Small intestine (tissue), 7 donors: ENCODE results near the gene FFAR2. TPM values are rescaled to one million over a fixed set of nuclear protein-coding genes. Genes with fewer than 3 reads are reported as not detected.

Experiments used
- DNase-seq, 2 donors: peaks; one replicate each; pipeline versions ENCODE4 v3.0.0 to v3.0.0-alpha.2; 2013
- FAIRE-seq: peaks from 2 replicates; lab custom pipeline; 2012; peaks lifted over from hg19 to GRCh38; lab: Jason Lieb, UNC
- H3K27ac ChIP-seq, 3 donors: one replicate each; pipeline ENCODE4 v1.5.1; 2013; ENCODE audit warnings: low read length in 2 of 3, mild to moderate bottlenecking in 2 of 3, control low read depth in 1 of 3, inconsistent platforms in 1 of 3, low read depth in 1 of 3, moderate library complexity in 1 of 3
- H3K27me3 ChIP-seq, 3 donors: one replicate each; pipeline ENCODE4 v1.6.1; 2013; ENCODE audit warnings: low read length in 3 of 3, inconsistent platforms in 1 of 3; ENCODE audit not compliant: control insufficient read depth in 3 of 3, insufficient read depth in 3 of 3
- H3K36me3 ChIP-seq, 3 donors: one replicate each; pipeline ENCODE4 v1.6.1; 2013; ENCODE audit warnings: low read length in 3 of 3, inconsistent platforms in 1 of 3, low read depth in 1 of 3, mild to moderate bottlenecking in 1 of 3, moderate library complexity in 1 of 3; ENCODE audit not compliant: control insufficient read depth in 3 of 3, insufficient read depth in 2 of 3
- H3K4me1 ChIP-seq, 3 donors: one replicate each; pipeline ENCODE4 v1.6.1; 2013; ENCODE audit warnings: low read length in 2 of 3, inconsistent platforms in 1 of 3, low read depth in 1 of 3, mild to moderate bottlenecking in 1 of 3, moderate library complexity in 1 of 3; ENCODE audit not compliant: control insufficient read depth in 3 of 3, insufficient read depth in 2 of 3
- H3K4me3 ChIP-seq, 3 donors: one replicate each; pipeline ENCODE4 v1.5.1; 2013; ENCODE audit warnings: low read length in 3 of 3, control low read depth in 1 of 3, inconsistent platforms in 1 of 3, low read depth in 1 of 3, mild to moderate bottlenecking in 1 of 3, moderate library complexity in 1 of 3
- H3K9me3 ChIP-seq, 2 donors: one replicate each; pipeline ENCODE4 v1.6.1; 2013; ENCODE audit warnings: low read depth in 1 of 2, low read length in 1 of 2; ENCODE audit not compliant: control insufficient read depth in 2 of 2, insufficient read depth in 1 of 2
- WGBS, 3 donors: extraction: QIAGEN DNeasy Blood & Tissue Kit; methylation state at CpG; one replicate each; pipeline ENCODE4 v1.1.7; 2013; 5-methylcytosine and 5-hydroxymethylcytosine counted together
- polyA plus RNA-seq, 4 donors: library from polyadenylated mRNA; stranded (reverse) in 3 of 4; unstranded in 1 of 4; fragments of 200-250 nt in 3 of 4; fragments of 120-200 nt in 1 of 4; gene quantifications; one replicate each; pipeline versions ENCODE4 v1.2.1 to v1.2.3, GENCODE V29; 2013
- donor health status: healthy with polysubstance abuse.
- donor health status: control.
- donor health status: control.
- donor health status: Bipolar disorder and iron deficiency.
- donor health status: healthy.

The FFAR2 gene
- polyA plus RNA-seq, 4 donors, result 0.54 to 3.7 (median 0.81) TPM

GRCh38 chr19:35490364-35490763 lies 42.3 kb downstream of the FFAR2 start, which contains the start of gene KRTDAP:
Gene KRTDAP (minus strand): TSS chr19:35490464. CDS start chr19:35490442, 22 bp downstream.
- 77 to 87% (median 87%) methylated on average over 9 of the region's 9 CpGs for WGBS, 3 donors
- H3K4me3 ChIP-seq, result no peak within 1 kb of the TSS
- FAIRE-seq, result no peak

DNA sequence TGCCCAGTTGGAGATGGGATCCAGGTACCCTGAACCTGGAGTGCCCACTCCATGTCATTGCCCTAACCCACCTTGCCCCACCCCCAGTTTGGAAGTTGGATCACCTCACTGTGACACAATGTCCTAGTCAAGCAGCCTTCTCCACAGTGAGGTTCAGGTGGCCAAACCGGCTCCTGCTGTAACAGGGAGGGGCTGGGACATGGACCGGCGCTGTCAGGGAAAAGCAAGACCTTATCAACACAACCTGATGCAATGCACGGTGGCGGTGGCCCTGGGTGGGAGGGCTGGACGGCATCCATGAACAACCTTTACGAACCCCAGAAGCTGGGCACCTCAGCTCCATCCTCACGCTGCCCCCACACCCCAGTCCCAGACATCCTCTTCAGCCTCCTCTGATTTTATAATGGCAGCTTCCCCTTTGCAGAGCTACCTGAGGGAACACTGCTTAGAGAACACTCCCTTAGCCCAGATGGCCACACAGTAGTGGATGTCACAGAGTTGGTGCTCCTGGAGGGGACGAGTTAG lies 43.8 kb downstream of the FFAR2 start:
- Histone ChIP-seq H3K36me3 (no peaks in the 10 kb centered on the region), H3K27me3 (peaks cover 0 to 6% (median 0%) of the 10 kb centered on the region in 3 donors), H3K9me3 (no peaks in the 10 kb centered on the region), H3K4me1 (peaks cover 0 to 6% (median 0%) of the 10 kb centered on the region in 3 donors), H3K4me3 (no peak overlapping the region), H3K27ac (no peak overlapping the region)
- FAIRE-seq, result no peak
- no peak for DNase-seq
- WGBS, 3 donors, result 30 to 80% (median 54%) methylated on average over 9 of the region's 9 CpGs

More at GRCh38 chr19:35490364-35490763, 42.3 kb downstream of the FFAR2 start, which contains the start of gene KRTDAP:
- H3K4me1 ChIP-seq, result peaks cover 0 to 16% (median 0%) of the 10 kb centered on the region in 3 donors
- H3K27me3 ChIP-seq, result peaks cover 0 to 6% (median 0%) of the 10 kb centered on the region in 3 donors
- no peak within 1 kb of the TSS for H3K27ac ChIP-seq
- H3K36me3 ChIP-seq, result no peaks in the 10 kb centered on the region
- no peak for DNase-seq
- no peaks in the 10 kb centered on the region for H3K9me3 ChIP-seq

DNA sequence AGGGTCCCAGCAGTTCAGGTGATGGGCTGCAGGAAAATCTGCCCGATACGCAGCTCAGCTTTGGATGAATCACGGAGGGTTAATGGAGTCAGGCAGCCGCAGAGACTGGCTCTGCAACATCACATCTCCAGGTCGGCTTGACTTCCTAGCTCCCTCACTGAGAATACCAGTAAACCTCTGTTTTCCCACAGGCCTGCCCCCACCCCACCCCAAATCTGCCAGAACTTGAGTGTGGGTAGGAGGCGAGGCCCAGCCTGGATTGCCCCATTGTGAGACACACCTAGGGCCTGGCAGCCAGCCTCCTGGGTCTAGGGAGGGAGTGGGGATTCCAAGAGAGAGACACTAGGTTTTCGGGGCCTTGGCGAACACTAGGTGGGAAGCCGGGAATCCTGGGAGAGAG lies 45.9 kb downstream of the FFAR2 start:
- Histone ChIP-seq H3K9me3 (no peaks in the 10 kb centered on the region), H3K4me1 (no peaks in the 10 kb centered on the region), H3K36me3 (peaks cover 0 to 8% (median 0%) of the 10 kb centered on the region in 3 donors), H3K27ac (no peak overlapping the region), H3K4me3 (no peak overlapping the region), H3K27me3 (peaks cover 0 to 6% (median 0%) of the 10 kb centered on the region in 3 donors)
- WGBS, 3 donors, result 86 to 92% (median 90%) methylated on average over 9 of the region's 9 CpGs
- no peak for DNase-seq
- FAIRE-seq, result no peak

DNA sequence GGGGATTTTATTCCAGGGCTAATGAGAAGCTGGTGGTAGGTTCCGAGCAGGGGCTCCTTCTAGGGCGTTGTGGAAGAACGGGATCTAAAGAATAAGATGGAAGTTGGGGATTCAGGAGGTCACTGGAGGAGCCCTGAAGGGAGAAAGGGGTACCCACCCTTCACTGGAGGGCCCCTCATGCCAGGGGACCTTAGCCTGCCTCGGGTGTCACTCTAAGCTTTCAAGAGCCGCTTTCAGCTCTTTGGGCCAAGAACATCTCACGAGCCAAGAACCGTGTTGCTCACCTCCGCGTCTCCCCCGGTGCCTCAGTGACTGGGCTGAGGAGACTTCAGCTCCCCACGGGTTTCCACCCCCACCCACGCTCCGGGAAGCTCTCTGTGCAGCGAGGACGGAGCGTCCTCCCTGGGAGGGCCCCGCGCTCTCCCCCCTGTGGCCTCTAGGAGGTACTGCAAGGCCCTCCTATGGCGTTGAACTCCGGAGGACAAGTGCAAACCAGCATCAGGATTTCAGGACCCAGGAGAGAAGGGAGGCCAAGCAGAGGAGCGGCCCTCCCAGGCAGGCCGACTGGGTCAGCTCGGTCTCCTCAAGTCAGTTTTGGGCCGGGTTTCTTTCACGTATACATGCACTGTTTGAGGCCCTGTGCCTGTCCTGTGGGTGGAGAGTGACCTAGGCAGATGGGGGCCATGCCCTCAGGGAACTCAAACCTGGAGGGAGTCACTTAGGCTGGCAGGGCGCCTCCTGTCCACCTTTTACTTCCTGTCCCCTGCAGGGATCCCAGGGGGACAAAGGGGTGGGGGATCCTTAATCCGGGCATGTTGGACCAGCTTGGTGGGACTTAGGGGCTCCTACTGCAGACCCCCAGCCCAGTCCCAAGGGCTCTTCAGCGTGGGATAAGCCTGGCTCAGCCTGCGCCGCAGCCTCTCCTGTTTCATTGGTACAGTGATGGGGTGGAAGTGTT lies 47.3 kb downstream of the FFAR2 start:
- Histone ChIP-seq H3K27me3 (peaks cover 0 to 6% (median 0%) of the 10 kb centered on the region in 3 donors), H3K27ac (no peak overlapping the region), H3K4me3 (no peak overlapping the region), H3K36me3 (peaks cover 0 to 20% (median 0%) of the 10 kb centered on the region in 3 donors), H3K9me3 (no peaks in the 10 kb centered on the region), H3K4me1 (no peaks in the 10 kb centered on the region)
- WGBS, 3 donors, result 22 to 29% (median 23%) methylated on average over 30 of the region's 30 CpGs
- DNase-seq (peak; percentile 55 to 73), FAIRE-seq (no peak)

DNA sequence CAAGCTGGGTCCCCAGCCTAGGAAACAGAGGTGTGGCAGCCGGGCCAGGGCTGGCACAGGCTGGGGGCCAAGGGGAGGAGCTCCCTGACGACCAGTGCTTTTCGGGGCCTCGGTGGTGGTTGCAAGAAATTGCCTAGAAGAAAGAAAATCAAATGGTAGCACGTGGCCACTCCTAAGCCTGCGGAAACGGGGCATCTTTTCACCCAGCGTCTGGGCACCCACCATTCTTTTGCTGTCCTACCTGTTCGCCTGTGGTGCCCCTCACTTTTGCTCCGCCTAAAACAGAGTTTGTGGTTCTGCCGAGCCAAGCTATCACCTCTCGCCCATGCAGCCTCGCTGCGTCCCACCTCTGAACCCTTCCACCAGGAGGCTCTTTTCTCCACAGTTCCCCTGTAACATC lies 49.3 kb downstream of the FFAR2 start:
- DNase-seq, result no peak
- no peak overlapping the region for H3K4me3 ChIP-seq
- H3K4me1 ChIP-seq, result no peaks in the 10 kb centered on the region
- H3K27ac ChIP-seq, result no peak overlapping the region
- H3K27me3 ChIP-seq, result peaks cover 0 to 3% (median 0%) of the 10 kb centered on the region in 3 donors
- WGBS, 3 donors, result 64 to 84% (median 66%) methylated on average over 14 of the region's 14 CpGs
- FAIRE-seq, result no peak
- peaks cover 0 to 30% (median 0%) of the 10 kb centered on the region in 3 donors for H3K36me3 ChIP-seq
- no peaks in the 10 kb centered on the region for H3K9me3 ChIP-seq

DNA sequence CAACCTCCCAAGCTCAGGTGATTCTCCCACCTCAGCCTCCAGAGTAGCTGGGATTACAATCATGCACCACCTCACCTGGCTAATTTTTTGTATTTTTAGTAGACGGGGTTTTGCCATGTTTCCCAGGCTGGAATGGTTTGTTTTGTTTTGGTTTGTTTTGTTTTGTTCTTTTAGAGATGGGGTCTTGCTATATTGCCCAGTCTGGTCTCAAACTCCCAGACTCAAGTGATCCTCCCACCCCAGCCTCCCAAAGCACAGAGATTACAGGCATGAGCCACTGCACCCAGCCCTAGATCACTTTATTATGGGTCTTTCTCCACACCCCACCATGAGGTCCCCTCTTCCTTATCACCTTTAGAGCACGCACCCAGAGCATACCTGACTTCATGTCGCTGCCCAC lies 50.2 kb downstream of the FFAR2 start:
- no peak overlapping the region for H3K4me3 ChIP-seq
- FAIRE-seq, result no peak

DNA sequence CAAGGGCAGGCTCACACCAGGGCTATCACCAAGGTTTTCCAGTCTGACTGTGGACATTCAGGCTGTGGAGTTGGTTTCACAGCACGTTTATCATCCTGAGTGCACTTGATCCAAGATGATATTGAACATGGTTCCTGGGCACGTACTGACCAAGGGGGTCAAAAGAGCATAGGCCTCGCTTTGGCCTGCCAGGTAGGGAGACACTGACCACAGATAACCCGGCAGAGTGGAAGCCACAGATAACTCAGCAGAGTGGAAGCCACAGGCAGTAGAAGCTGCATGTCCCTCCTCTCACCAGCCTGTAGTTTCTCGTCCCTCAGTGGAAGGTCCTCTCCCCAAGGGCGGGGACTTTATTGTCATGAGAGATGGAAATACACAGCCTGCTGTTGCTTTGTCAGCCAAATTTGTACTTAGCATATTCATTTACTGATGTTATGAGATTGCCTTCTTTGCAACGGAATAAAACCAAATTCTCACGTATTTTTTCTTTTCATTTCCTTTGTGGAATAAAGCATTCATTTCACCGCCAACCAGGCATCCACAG lies 51.0 kb downstream of the FFAR2 start:
- 66 to 72% (median 72%) methylated on average over 9 of the region's 9 CpGs for WGBS, 3 donors
- no peak overlapping the region for H3K27ac ChIP-seq
- H3K9me3 ChIP-seq, result no peaks in the 10 kb centered on the region
- peaks cover 0 to 38% (median 0%) of the 10 kb centered on the region in 3 donors for H3K36me3 ChIP-seq
- FAIRE-seq (no peak), DNase-seq (no peak)
- no peaks in the 10 kb centered on the region for H3K27me3 ChIP-seq
- no peaks in the 10 kb centered on the region for H3K4me1 ChIP-seq
- H3K4me3 ChIP-seq, result no peak overlapping the region

More for the DNA sequence above, 50.2 kb downstream of the FFAR2 start:
- Histone ChIP-seq H3K9me3 (no peaks in the 10 kb centered on the region), H3K27ac (no peak overlapping the region), H3K36me3 (peaks cover 0 to 34% (median 0%) of the 10 kb centered on the region in 3 donors), H3K27me3 (peaks cover 0 to 3% (median 0%) of the 10 kb centered on the region in 3 donors), H3K4me1 (no peaks in the 10 kb centered on the region)
- WGBS, 3 donors, result 69 to 88% (median 87%) methylated on average over 3 of the region's 3 CpGs
- DNase-seq, result no peak

DNA sequence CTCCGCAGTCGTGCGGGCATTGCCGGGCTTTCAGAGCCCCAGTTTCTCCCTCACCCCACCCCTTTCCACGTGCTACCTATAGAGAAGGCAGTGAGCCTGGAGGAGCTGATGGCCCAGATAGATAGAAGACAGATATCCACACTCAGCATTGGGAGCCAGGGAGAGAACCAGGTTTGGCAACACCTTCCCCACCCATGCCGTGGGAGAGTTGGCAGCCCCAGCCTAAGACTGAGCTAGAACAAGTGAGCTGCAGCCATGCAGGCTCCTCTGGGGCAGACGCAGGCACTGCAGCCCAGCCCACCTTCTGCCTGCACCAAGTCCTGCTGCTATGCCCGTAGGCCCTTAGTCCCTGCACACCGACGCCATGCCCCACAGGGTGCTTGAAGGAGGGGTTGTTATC lies 52.6 kb downstream of the FFAR2 start:
- Histone ChIP-seq H3K4me3 (no peak overlapping the region), H3K9me3 (no peaks in the 10 kb centered on the region), H3K27ac (no peak overlapping the region), H3K36me3 (peaks cover 0 to 46% (median 0%) of the 10 kb centered on the region in 3 donors), H3K27me3 (no peaks in the 10 kb centered on the region), H3K4me1 (no peaks in the 10 kb centered on the region)
- DNase-seq (no peak), FAIRE-seq (no peak)
- 82 to 88% (median 87%) methylated on average over 10 of the region's 10 CpGs for WGBS, 3 donors
